ENCODE data around the gene CLDN4.
"Not testable (repeated sequence)": the region's sequence is repeated elsewhere in the genome, so short reads cannot be mapped to it uniquely, and the experiment has no call there.

Gene CLDN4

GRCh38 chr7:73823873-73824592, 6.8 kb upstream of the CLDN4 start:
- DNase-seq (ENCODE audit: low read depth in 3 of 3), result no peak

- DNase-seq (ENCODE audit: low read depth in 3 of 3), result no peak
Measured at GRCh38 chr7:73824986-73825385, 5.8 kb upstream of the CLDN4 start.

GRCh38 chr7:73827567-73828106, 3.2 kb upstream of the CLDN4 start:
- DNase-seq (ENCODE audit: low read depth in 3 of 3), result no peak

GRCh38 chr7:73828107-73828803, 2.5 kb upstream of the CLDN4 start:
- peak in 1 of 3 experiments; percentile 11 for DNase-seq (ENCODE audit: low read depth in 3 of 3)

GRCh38 chr7:73828972-73829371, 1.8 kb upstream of the CLDN4 start:
- no peak for DNase-seq (ENCODE audit: low read depth in 3 of 3)

GRCh38 chr7:73829505-73829904, 1.3 kb upstream of the CLDN4 start:
- DNase-seq (ENCODE audit: low read depth in 3 of 3), result no peak

- DNase-seq (ENCODE audit: low read depth in 3 of 3), result no peak
Measured at GRCh38 chr7:73829921-73830680, 695 bp upstream of the CLDN4 start.

GRCh38 chr7:73831584-73831833, 713 bp downstream of the CLDN4 start:
- DNase-seq (ENCODE audit: low read depth in 3 of 3), result no peak

GRCh38 chr7:73831834-73832651, 1.2 kb downstream of the CLDN4 start:
- no peak for DNase-seq (ENCODE audit: low read depth in 3 of 3)

- no peak for DNase-seq (ENCODE audit: low read depth in 3 of 3)
Measured at GRCh38 chr7:73832806-73833205, 2.0 kb downstream of the CLDN4 start.

GRCh38 chr7:73833251-73833919, 2.6 kb downstream of the CLDN4 start:
- DNase-seq (ENCODE audit: low read depth in 3 of 3), result no peak

- no peak for DNase-seq (ENCODE audit: low read depth in 3 of 3)
Measured at GRCh38 chr7:73834626-73835191, 3.9 kb downstream of the CLDN4 start.

GRCh38 chr7:73837167-73837566, 6.4 kb downstream of the CLDN4 start:
- not testable (repeated sequence) for DNase-seq (ENCODE audit: low read depth in 3 of 3)

- DNase-seq (ENCODE audit: low read depth in 3 of 3), result no peak
Measured at GRCh38 chr7:73838642-73839041, 7.8 kb downstream of the CLDN4 start.

- DNase-seq (ENCODE audit: low read depth in 3 of 3), result no peak
Measured at GRCh38 chr7:73839290-73839689, 8.5 kb downstream of the CLDN4 start.

GRCh38 chr7:73839743-73840714, 9.2 kb downstream of the CLDN4 start:
- DNase-seq (ENCODE audit: low read depth in 3 of 3), result no peak

GRCh38 chr7:73840715-73841379, 10.1 kb downstream of the CLDN4 start:
- DNase-seq (ENCODE audit: low read depth in 3 of 3), result no peak

- DNase-seq (ENCODE audit: low read depth in 3 of 3), result no peak
Measured at GRCh38 chr7:73841689-73842066, 10.9 kb downstream of the CLDN4 start.
